Measurements from ENCODE around the gene SLC3A2. TPM values are rescaled to one million over a fixed set of nuclear protein-coding genes. Genes with fewer than 3 reads are reported as not detected.

SLC3A2 gene
- total and polyA plus RNA-seq, 2 of the 13 experiments (the other 11 are each of a cell fraction or from before 2014, with no cell fraction given): 213 to 226 TPM

- TF ChIP-seq ZNF543 (CRISPR knock-in tag; IDR thresholded peaks at IDR 0.05): no peak
- no peak for TF ChIP-seq ZBTB37 (CRISPR knock-in tag; IDR thresholded peaks at IDR 0.05)
- no peak for TF ChIP-seq SALL1 (CRISPR knock-in tag; IDR thresholded peaks at IDR 0.05)
- TF ChIP-seq RBFOX2 (IDR thresholded peaks at IDR 0.05; ENCODE audit: low read depth, low read length): no peak
- no peak for TF ChIP-seq MBD4 (IDR thresholded peaks at IDR 0.05; ENCODE audit: borderline replicate concordance, low read length)
- no peak for TF ChIP-seq ZUFSP (CRISPR knock-in tag; IDR thresholded peaks at IDR 0.05; ENCODE audit: borderline replicate concordance)
- no peak for TF ChIP-seq CEBPG (CRISPR knock-in tag; IDR thresholded peaks at IDR 0.05)
These were observed 36.5 kb upstream of the SLC3A2 start (continued) for GRCh38 chr11:62844154-62844553.

GRCh38 chr11:62846177-62846576, 34.5 kb upstream of the SLC3A2 start:
- peak overlapping the region; percentile 23; the same call in 1 of the 2 replicates for H3K4me2 ChIP-seq (ENCODE audit: low read depth, low read length)
- POLR2A ChIA-PET: interaction anchor here (4.9 kb wide), 1 partner anchor 10 kb away, joined by 51 read pairs; no protein-coding TSS in a partner anchor
- 25% methylated on average over 3 of the region's 3 CpGs for WGBS (ENCODE audit: low lambda C conversion rate)
- in situ Hi-C loops (cut with HindIII; ENCODE audit: extremely low pct_ligation_motif_present, low pct_unique_long_range_greater_than_20kb): no loop called here
- DNase-seq (ENCODE audit: low spot score) (peak; percentile 69), FAIRE-seq (no peak), ATAC-seq (peak; percentile 5; the same call in 1 of the 3 replicates)
- H3K79me2 ChIP-seq (ENCODE audit: insufficient read depth, low read length): no peaks in the 10 kb centered on the region
- H3K4me3 ChIP-seq (replicated peaks in 1 of 3; ENCODE audit: insufficient read depth in 1 of 3, low read depth in 2 of 3, low read length in 3 of 3): no peak overlapping the region
- H4K20me1 ChIP-seq (ENCODE audit: insufficient read depth, low read length): no peaks in the 10 kb centered on the region
- no TSS peak for BruUV-seq (replicated peaks)
- CTCF ChIA-PET (ENCODE audit: low intra/inter-chr PET ratio, low total read pairs): no interaction called here
- H3K9ac ChIP-seq (ENCODE audit: insufficient read depth, low read depth, low read length): 0 out of 2 replicates have a peak overlapping the region, but pooled peaks have one; percentile 8
- intact Hi-C loops (cut with micrococcal nuclease; ENCODE audit: unreplicated experiment): no loop called here
- H3K9me3 ChIP-seq (ENCODE audit: low read length): no peaks in the 10 kb centered on the region
- no peaks in the 10 kb centered on the region for H3K36me3 ChIP-seq (replicated peaks in 1 of 2; ENCODE audit: control insufficient read depth in 1 of 2, insufficient read depth in 2 of 2, low read length in 2 of 2)
- H3K27ac ChIP-seq (ENCODE audit: extremely low read length, insufficient read depth, low read length): peak overlapping the region; percentile 48
- H3K27me3 ChIP-seq (ENCODE audit: control insufficient read depth in 1 of 2, insufficient read depth in 2 of 2, low read length in 2 of 2): no peaks in the 10 kb centered on the region
- peaks cover 50% of the 10 kb centered on the region for H3K4me1 ChIP-seq (ENCODE audit: insufficient read depth, low read length)
- H2AFZ ChIP-seq (ENCODE audit: low read length): no peak overlapping the region
- TF ChIP-seq SAP130 (CRISPR knock-in tag; IDR thresholded peaks at IDR 0.05; ENCODE audit: low read depth) (peak; percentile 39; the same call in 1 of the 2 replicates), ZNF30 (CRISPR knock-in tag; IDR thresholded peaks at IDR 0.05) (no peak), CEBPB (IDR thresholded peaks at IDR 0.05; ENCODE audit: borderline replicate concordance, low read depth, low read length) (peak; percentile 58; the same call in 1 of the 2 replicates), RAD51 (IDR thresholded peaks at IDR 0.05; ENCODE audit: borderline replicate concordance) (no peak), POLR2A (IDR thresholded peaks at IDR 0.05; ENCODE audit: insufficient read depth in 1 of 2, low read depth in 2 of 2, low read length in 2 of 2) (no peak), SIX1 (CRISPR knock-in tag; IDR thresholded peaks at IDR 0.05; ENCODE audit: borderline replicate concordance) (no peak), MLX (CRISPR knock-in tag; IDR thresholded peaks at IDR 0.05) (peak; percentile 15; the same call in 1 of the 2 replicates), GATAD2A (CRISPR knock-in tag; IDR thresholded peaks at IDR 0.05) (peak; percentile 44; the same call in 1 of the 2 replicates), ZNF7 (CRISPR knock-in tag; IDR thresholded peaks at IDR 0.05) (no peak), ATRX (CRISPR knock-in tag; IDR thresholded peaks at IDR 0.05; ENCODE audit: borderline replicate concordance) (no peak), TEAD3 (CRISPR knock-in tag; optimal IDR thresholded peaks at IDR 0.05; ENCODE audit: borderline replicate concordance) (peak; percentile 33), ZNF891 (CRISPR knock-in tag; IDR thresholded peaks at IDR 0.05) (no peak), EP300 (IDR thresholded peaks at IDR 0.05; ENCODE audit: low read depth in 2 of 2, low read length in 2 of 2) (peak in 1 of 2 experiments; percentile 48; a peak in 1 of 4 replicates), EP300 (CRISPR knock-in tag; IDR thresholded peaks at IDR 0.05; ENCODE audit: borderline replicate concordance) (no peak), SP5 (CRISPR knock-in tag; IDR thresholded peaks at IDR 0.05; ENCODE audit: borderline replicate concordance, low read depth) (peak; percentile 70; the same call in 1 of the 2 replicates), ZNF230 (CRISPR knock-in tag; IDR thresholded peaks at IDR 0.05) (no peak), U2AF1 (optimal IDR thresholded peaks at IDR 0.05; ENCODE audit: low read depth, low read length) (no peak), SAFB2 (CRISPR knock-in tag; IDR thresholded peaks at IDR 0.05; ENCODE audit: borderline replicate concordance, low read depth) (no peak)
